CD4-positive, alpha-beta T cell (primary cell): Measurements from ENCODE around the gene SLC25A1. TPM values are rescaled to one million over a fixed set of nuclear protein-coding genes. Genes with fewer than 3 reads are reported as not detected.

Experiments used
- ATAC-seq: fragments of 200-7000 bp; cut with Tn5 transposase; one replicate; pipeline ENCODE4 v1.10.0; 2022; ENCODE audit warnings: mild to moderate bottlenecking; ENCODE audit not compliant: poor library complexity
- CTCF ChIA-PET: fragments of 350-600 bp; sonication (Branson Sonifier 250); formaldehyde crosslinking; loops from one replicate; lab custom pipeline; 2021; ENCODE audit warnings: antibody characterized with exemption, inconsistent platforms; lab: Charles Lee
- POLR2A ChIA-PET: fragments of 350-600 bp; sonication (Branson Sonifier 250); formaldehyde crosslinking; loops from one replicate; lab custom pipeline; 2021; ENCODE audit warnings: antibody characterized with exemption, inconsistent platforms; lab: Charles Lee
- DNase-seq, 14 experiments: peaks; one replicate each; pipeline ENCODE4 v3.0.0-alpha.2; 2013 to 2020; ENCODE audit warnings: mixed read lengths in 2 of 14
- H3K27ac ChIP-seq, 2 donors: one replicate each; pipeline versions ENCODE4 v1.5.1 to v1.7.0; 2013; ENCODE audit warnings: low read length in 2 of 2, low read depth in 1 of 2, mild to moderate bottlenecking in 1 of 2
- H3K27me3 ChIP-seq, 2 experiments: 1 replicate in 1 of 2; 2 replicates in 1 of 2; pipeline versions ENCODE4 v1.6.1 to v1.7.0; 2013; ENCODE audit warnings: low read length in 2 of 2, control low read depth in 1 of 2, mild to moderate bottlenecking in 1 of 2, moderate library complexity in 1 of 2; ENCODE audit not compliant: insufficient read depth in 2 of 2, control insufficient read depth in 1 of 2
- H3K36me3 ChIP-seq: one replicate; pipeline ENCODE4 v1.6.1; 2013; ENCODE audit warnings: low read length, control low read depth; ENCODE audit not compliant: insufficient read depth
- H3K4me1 ChIP-seq: one replicate; pipeline ENCODE4 v1.6.1; 2013; ENCODE audit warnings: low read length, control low read depth; ENCODE audit not compliant: insufficient read depth
- H3K4me3 ChIP-seq: one replicate; pipeline ENCODE4 v1.5.1; 2013; ENCODE audit warnings: mild to moderate bottlenecking, low read length, moderate library complexity
- H3K9me3 ChIP-seq, 2 experiments: 1 replicate in 1 of 2; 2 replicates in 1 of 2; pipeline versions ENCODE4 v1.6.1 to v1.7.0; 2013; ENCODE audit warnings: low read length in 2 of 2, mild to moderate bottlenecking in 2 of 2, control low read depth in 1 of 2, moderate library complexity in 1 of 2; ENCODE audit not compliant: control insufficient read depth in 1 of 2, insufficient read depth in 1 of 2
- H3K27ac Mint-ChIP-seq: one replicate; pipeline ENCODE4 v1.8.0; 2020; ENCODE audit warnings: mixed read lengths
- H3K27me3 Mint-ChIP-seq: one replicate; pipeline ENCODE4 v1.8.0; 2021; ENCODE audit warnings: mixed read lengths
- H3K36me3 Mint-ChIP-seq: one replicate; pipeline ENCODE4 v1.8.0; 2021; ENCODE audit warnings: low read depth, mixed read lengths
- H3K4me1 Mint-ChIP-seq: one replicate; pipeline ENCODE4 v1.8.0; 2021; ENCODE audit warnings: low read depth, mixed read lengths
- H3K4me3 Mint-ChIP-seq: one replicate; pipeline ENCODE4 v1.8.0; 2020; ENCODE audit warnings: mild to moderate bottlenecking, mixed read lengths
- H3K9me3 Mint-ChIP-seq: one replicate; pipeline ENCODE4 v1.8.0; 2020; ENCODE audit warnings: mixed read lengths
- intact Hi-C, 2 experiments: fragments of 100-400 bp; cut with DNase I in 1 of 2; cut with micrococcal nuclease in 1 of 2; formaldehyde crosslinking; loops; one replicate each; pipeline versions ENCODE4 v1.15.1 to v1.9.0; 2023 to 2025; cut with DNase I, micrococcal nuclease
- total RNA-seq, 174 experiments: library from RNA in 2 of 174; stranded (reverse) in 2 of 174; gene quantifications; one replicate each; pipeline ENCODE4 v1.2.3 and lab custom pipeline; 2021 to 2026
- TF ChIP-seq, protein P1 (sequence below): fragments of 200-600 bp; IDR thresholded peaks from one replicate; pipeline ENCODE4 v1.8.0; 2022; ENCODE audit warnings: antibody characterized with exemption, mild to moderate bottlenecking

SLC25A1 gene
- total RNA-seq, 2 experiments from 2014 or later = 17.6 to 18.0 TPM

DNA sequence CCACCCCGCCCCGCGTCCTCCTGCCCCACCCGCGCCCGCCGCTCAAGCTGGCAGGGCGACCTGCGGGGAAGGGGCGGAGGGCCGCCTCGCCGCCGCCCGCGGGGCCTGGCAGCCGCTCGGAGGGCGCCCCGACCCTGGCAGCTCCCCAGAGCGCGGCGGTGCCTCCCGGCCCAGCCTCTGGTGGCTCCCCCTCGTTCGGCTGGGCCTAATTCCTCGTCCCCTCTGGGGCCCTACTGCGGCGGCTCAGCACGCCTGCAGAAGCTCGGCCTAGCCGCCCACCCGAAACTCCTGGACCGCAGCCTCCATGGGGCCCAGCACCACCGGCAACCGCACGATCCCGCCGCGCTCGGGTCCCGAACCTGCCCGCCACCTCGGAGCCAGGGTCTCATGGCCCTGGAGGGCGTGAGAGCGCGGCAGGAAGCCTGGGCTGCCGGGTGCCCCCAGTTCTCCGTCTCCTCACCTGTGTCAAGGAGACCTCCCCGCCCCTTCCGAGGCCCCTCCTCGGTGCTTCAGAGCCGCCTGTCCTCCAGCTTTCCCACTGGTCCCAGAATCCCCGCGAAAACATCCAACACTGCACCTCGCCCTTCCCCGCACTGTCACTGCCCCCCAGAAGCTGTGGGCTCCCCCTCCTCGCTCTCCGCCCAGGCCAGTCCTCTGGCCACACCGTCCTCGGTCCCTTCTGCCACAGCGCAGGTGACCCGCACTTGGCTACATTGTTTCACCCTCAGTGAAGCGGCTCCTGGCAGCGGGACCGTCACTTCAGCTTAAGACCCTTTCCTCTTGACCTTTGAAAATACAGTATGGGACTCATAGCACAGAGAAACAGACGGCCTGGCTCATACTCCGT is 27.8 kb downstream of the SLC25A1 start:
- POLR2A ChIA-PET = no interaction called here
- H3K4me1 Mint-ChIP-seq = peaks cover 9% of the 10 kb centered on the region
- H3K36me3 Mint-ChIP-seq = no peaks in the 10 kb centered on the region
- peak overlapping the region; percentile 69 for H3K4me3 Mint-ChIP-seq
- Histone ChIP-seq H3K9me3 (peaks cover 5 to 21% of the 10 kb centered on the region in 2 experiments), H3K4me1 (peaks cover 19% of the 10 kb centered on the region), H3K27ac (no peak overlapping the region), H3K36me3 (no peaks in the 10 kb centered on the region), H3K27me3 (peaks cover 40 to 45% of the 10 kb centered on the region in 2 experiments), H3K4me3 (no peak overlapping the region)
- H3K9me3 Mint-ChIP-seq = no peaks in the 10 kb centered on the region
- H3K27ac Mint-ChIP-seq = no peak overlapping the region
- intact Hi-C loops = no loop called here
- TF ChIP-seq, protein P1, sequence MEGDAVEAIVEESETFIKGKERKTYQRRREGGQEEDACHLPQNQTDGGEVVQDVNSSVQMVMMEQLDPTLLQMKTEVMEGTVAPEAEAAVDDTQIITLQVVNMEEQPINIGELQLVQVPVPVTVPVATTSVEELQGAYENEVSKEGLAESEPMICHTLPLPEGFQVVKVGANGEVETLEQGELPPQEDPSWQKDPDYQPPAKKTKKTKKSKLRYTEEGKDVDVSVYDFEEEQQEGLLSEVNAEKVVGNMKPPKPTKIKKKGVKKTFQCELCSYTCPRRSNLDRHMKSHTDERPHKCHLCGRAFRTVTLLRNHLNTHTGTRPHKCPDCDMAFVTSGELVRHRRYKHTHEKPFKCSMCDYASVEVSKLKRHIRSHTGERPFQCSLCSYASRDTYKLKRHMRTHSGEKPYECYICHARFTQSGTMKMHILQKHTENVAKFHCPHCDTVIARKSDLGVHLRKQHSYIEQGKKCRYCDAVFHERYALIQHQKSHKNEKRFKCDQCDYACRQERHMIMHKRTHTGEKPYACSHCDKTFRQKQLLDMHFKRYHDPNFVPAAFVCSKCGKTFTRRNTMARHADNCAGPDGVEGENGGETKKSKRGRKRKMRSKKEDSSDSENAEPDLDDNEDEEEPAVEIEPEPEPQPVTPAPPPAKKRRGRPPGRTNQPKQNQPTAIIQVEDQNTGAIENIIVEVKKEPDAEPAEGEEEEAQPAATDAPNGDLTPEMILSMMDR = no peak
- CTCF ChIA-PET = no interaction called here
- ATAC-seq (no peak), DNase-seq (peak in 1 of 14 experiments; percentile 15)
- peaks cover 49% of the 10 kb centered on the region for H3K27me3 Mint-ChIP-seq

DNA sequence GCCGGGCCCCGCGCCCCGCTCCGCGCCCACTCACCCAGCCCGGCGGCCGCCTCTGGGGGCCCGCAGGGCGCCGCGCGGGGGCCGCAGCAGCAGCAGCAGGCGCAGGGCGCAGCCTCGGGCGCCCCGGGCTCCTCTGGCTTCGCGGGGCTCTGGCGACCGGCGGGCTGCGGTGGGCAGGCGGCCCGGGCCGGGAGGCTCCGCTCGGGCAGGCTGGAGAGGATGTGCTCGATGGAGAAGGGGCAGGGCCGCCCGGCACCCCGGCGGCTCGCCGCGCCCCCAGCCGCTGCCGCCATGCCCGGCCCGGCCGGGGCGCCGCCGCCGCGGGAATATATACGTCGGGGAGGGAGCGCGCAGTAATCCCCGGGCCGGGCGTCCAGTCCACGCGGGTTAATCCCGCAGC is 28.5 kb downstream of the SLC25A1 start, which contains the start of gene GSC2:
Gene GSC2, minus strand, starts transcription at position 302 of the 400 bp plus-strand sequence. Its CDS starts 9 bp downstream, at position 293.
- H3K27me3 ChIP-seq = peaks cover 40 to 45% of the 10 kb centered on the region in 2 experiments
- Mint-ChIP-seq H3K27me3 (peaks cover 48% of the 10 kb centered on the region), H3K4me1 (peaks cover 9% of the 10 kb centered on the region), H3K27ac (no peak within 1 kb of the TSS), H3K4me3 (peak within 1 kb of the TSS; percentile 69), H3K36me3 (no peaks in the 10 kb centered on the region), H3K9me3 (no peaks in the 10 kb centered on the region)
- POLR2A ChIA-PET = no interaction called here
- CTCF ChIA-PET = no interaction called here
- no peak within 1 kb of the TSS for H3K27ac ChIP-seq
- ATAC-seq = no peak
- peak within 1 kb of the TSS; percentile 26 for H3K4me3 ChIP-seq
- TF ChIP-seq, protein P1 = no peak
- no peaks in the 10 kb centered on the region for H3K36me3 ChIP-seq
- intact Hi-C loops = loop anchor here (10.0 kb wide), 2 partner anchors 295 to 325 kb away; partner anchors contain the start of genes C22orf39 (in 1 of the 2), CDC45 (in 1 of the 2) and UFD1 (in 1 of the 2)
- H3K4me1 ChIP-seq = peaks cover 20% of the 10 kb centered on the region
- DNase-seq = no peak
- peaks cover 5 to 21% of the 10 kb centered on the region in 2 experiments for H3K9me3 ChIP-seq

DNA sequence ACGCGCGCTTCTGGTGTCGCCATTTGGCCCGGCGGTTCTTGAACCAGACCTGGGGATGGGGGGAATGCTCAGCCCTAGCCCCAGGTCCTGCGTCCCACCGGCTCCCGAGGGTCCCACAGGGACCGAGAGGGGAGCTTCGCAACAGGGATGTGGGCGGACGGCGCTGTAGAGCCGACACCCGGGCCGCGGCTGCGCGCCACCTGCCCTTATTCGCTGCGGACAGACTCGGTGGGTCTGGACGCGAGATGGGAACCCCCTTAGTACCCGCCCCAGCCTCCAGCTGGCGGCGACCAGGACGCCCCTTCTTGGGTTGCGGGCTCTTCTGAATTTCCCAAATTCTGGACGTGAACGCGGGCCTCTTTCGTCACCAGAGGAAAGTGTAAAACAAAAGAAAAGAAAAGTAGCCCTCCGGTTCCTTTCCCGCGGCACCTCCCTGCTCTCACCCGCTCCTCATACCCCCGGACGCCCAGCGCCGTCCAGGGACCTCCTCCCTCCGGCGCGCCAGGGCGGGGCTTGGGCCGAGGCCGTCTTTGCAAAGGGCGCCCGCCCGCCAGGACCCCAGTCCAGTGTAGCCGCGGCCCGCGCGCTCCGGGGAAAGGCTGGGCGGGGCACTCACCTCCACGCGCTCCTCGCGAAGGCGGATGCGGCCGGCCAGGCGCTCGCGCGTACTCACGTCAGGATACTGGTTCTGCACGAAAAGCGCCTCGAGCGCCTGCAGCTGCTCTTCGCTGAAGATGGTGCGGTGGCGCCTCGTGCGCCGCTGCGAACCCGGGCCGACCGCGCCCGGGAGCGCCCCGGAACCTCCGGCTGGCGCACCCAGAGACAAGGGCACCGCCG is 29.3 kb downstream of the SLC25A1 start:
- peaks cover 23% of the 10 kb centered on the region for H3K4me1 ChIP-seq
- peak; percentile 24 for ATAC-seq
- H3K27ac Mint-ChIP-seq = no peak overlapping the region
- POLR2A ChIA-PET = interaction anchor here (1.0 kb wide), 1 partner anchor 331 kb away, joined by 3 read pairs; the partner anchor contains the start of gene CDC45
- peaks cover 4% of the 10 kb centered on the region for H3K36me3 Mint-ChIP-seq
- no peaks in the 10 kb centered on the region for H3K9me3 Mint-ChIP-seq
- H3K36me3 ChIP-seq = no peaks in the 10 kb centered on the region
- peak in 11 of 14 experiments; percentile 16 to 72 (median 32) for DNase-seq
- H3K27me3 Mint-ChIP-seq = peaks cover 43% of the 10 kb centered on the region
- CTCF ChIA-PET = no interaction called here
- peaks cover 5 to 21% of the 10 kb centered on the region in 2 experiments for H3K9me3 ChIP-seq
- intact Hi-C loops = loop anchor here (10.0 kb wide), 2 partner anchors 296 to 326 kb away; partner anchors contain the start of genes C22orf39 (in 1 of the 2), CDC45 (in 1 of the 2) and UFD1 (in 1 of the 2)
- peak overlapping the region; percentile 26 for H3K4me3 ChIP-seq
- TF ChIP-seq, protein P1 = no peak
- H3K27me3 ChIP-seq = peaks cover 40 to 45% of the 10 kb centered on the region in 2 experiments
- H3K4me1 Mint-ChIP-seq = peaks cover 15% of the 10 kb centered on the region
- peak overlapping the region; percentile 32 for H3K4me3 Mint-ChIP-seq
- no peak overlapping the region for H3K27ac ChIP-seq
